Measurements from ENCODE around the gene PPP2R5C.

PPP2R5C gene

GRCh38 chr14:101887219-101887618 lies 125.7 kb downstream of the PPP2R5C start:
- TF ChIP-seq FOXM1 (IDR thresholded peaks at IDR 0.05; ENCODE audit: borderline replicate concordance, low read depth), result no peak
- TF ChIP-seq TEAD4 (IDR thresholded peaks at IDR 0.05), result no peak

DNA sequence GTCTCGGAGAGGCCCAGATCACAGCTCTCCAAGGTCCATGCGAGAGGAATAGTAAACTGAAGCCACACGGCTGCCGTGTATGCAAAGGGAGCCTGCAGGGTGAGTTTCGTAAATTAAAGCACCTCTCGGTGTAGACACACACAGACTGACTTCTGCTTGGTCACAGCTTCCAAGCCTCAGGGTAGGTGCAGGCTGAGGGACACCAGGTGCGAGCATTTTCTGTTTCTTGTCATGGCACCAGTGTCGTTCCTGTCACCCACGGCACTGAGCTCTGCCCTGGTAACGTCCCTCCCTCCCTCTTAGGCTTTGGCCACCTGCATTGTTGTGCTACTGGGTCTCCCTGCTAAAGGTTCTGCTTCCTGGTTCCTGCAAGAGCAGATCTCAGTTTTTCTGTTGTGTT lies 126.7 kb downstream of the PPP2R5C start:
- TF ChIP-seq, protein P1, sequence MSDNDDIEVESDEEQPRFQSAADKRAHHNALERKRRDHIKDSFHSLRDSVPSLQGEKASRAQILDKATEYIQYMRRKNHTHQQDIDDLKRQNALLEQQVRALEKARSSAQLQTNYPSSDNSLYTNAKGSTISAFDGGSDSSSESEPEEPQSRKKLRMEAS (IDR thresholded peaks at IDR 0.05), result no peak
- TF ChIP-seq TEAD4 (IDR thresholded peaks at IDR 0.05), result no peak
- no peak for TF ChIP-seq USF1 (IDR thresholded peaks at IDR 0.05)
- TF ChIP-seq CEBPB (IDR thresholded peaks at IDR 0.05), result no peak
- TF ChIP-seq NFIC (IDR thresholded peaks at IDR 0.05), result no peak
- TF ChIP-seq ZBTB7A (IDR thresholded peaks at IDR 0.05; ENCODE audit: low read depth), result no peak
- TF ChIP-seq YY1 (IDR thresholded peaks at IDR 0.05; ENCODE audit: low read depth), result no peak
- no peak for TF ChIP-seq REST (IDR thresholded peaks at IDR 0.05; ENCODE audit: low read depth)
- no peak for TF ChIP-seq EP300 (IDR thresholded peaks at IDR 0.05; ENCODE audit: borderline replicate concordance)

DNA sequence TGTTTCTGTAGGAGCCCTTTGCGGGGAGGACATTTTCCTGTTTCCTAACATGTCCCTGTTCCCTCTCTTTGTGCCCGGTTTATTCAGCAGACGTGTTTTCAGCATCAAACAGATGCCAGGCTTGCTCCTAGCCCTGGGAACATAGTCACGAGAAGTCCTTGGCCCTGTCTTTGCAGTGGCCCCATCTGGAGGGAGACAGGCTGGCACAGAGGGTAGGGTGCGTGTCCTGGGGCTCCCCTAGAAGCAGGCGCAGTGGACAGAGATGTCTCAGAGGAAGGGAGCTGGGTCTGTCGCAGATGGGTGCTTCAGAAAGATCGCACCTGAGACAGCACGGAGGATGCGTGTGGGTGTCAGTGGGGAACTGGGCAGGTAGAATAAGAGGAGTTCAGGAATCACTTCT lies 127.9 kb downstream of the PPP2R5C start:
- TF ChIP-seq EP300 (IDR thresholded peaks at IDR 0.05; ENCODE audit: borderline replicate concordance) (no peak), CREB1 (IDR thresholded peaks at IDR 0.05; ENCODE audit: low read depth) (no peak), REST (IDR thresholded peaks at IDR 0.05; ENCODE audit: low read depth) (no peak)

DNA sequence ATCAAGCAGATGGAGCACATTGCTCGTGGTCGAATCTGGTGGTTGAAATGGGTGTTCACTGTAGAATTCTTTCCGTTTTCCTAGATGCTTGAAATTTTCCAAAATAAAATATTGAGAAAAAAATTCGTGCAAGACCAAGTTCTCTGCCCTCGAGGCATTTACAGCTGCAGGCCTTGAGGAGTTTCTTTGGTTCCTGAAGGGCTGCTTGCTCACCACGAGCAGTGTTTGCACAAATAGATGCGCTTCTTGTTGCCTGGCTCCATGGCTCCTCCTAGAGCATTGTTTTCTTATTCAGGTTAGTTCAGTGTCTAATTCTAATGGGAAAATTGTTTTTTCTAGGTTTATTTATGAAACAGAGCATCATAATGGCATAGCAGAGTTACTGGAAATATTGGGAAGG lies 128.4 kb downstream of the PPP2R5C start:
- TF ChIP-seq CREB1 (IDR thresholded peaks at IDR 0.05; ENCODE audit: low read depth) (no peak), REST (IDR thresholded peaks at IDR 0.05; ENCODE audit: low read depth) (no peak), YY1 (IDR thresholded peaks at IDR 0.05; ENCODE audit: low read depth) (no peak), ZBTB7A (IDR thresholded peaks at IDR 0.05; ENCODE audit: low read depth) (no peak)

DNA sequence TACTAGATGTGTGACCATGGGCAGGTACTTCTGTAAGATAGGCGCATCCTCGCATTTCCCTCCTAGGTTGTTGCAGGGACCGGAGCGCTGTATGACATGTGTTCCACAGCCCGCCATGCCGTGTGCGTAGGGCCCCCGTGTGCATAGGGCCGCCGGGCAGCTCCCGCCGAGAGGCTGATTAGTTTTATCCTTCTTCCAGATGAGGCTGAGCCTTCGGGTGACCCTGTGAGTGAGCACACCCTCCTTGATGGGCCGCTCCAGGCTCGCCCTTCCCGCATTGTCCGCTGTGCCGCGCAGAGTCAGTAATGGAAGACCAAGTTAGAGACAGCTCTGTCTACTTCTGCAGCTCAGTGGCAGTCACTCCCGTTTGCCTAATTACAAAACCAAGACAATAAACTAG lies 130.0 kb downstream of the PPP2R5C start:
- TF ChIP-seq, protein P1 (IDR thresholded peaks at IDR 0.05), result no peak
- TF ChIP-seq REST (IDR thresholded peaks at IDR 0.05; ENCODE audit: low read depth), result no peak
- TF ChIP-seq FOXM1 (IDR thresholded peaks at IDR 0.05; ENCODE audit: borderline replicate concordance, low read depth), result no peak
- no peak for TF ChIP-seq RAD21 (IDR thresholded peaks at IDR 0.05; ENCODE audit: low read depth)
- TF ChIP-seq CREB1 (IDR thresholded peaks at IDR 0.05; ENCODE audit: low read depth), result no peak
- TF ChIP-seq TCF12 (IDR thresholded peaks at IDR 0.05; ENCODE audit: low read depth), result no peak
- no peak for TF ChIP-seq ZBTB7A (IDR thresholded peaks at IDR 0.05; ENCODE audit: low read depth)
- no peak for TF ChIP-seq TAF1 (IDR thresholded peaks at IDR 0.05; ENCODE audit: low read depth)
- no peak for TF ChIP-seq USF1 (IDR thresholded peaks at IDR 0.05)
- no peak for TF ChIP-seq TEAD4 (IDR thresholded peaks at IDR 0.05)
- no peak for TF ChIP-seq EGR1 (IDR thresholded peaks at IDR 0.05)
- TF ChIP-seq YY1 (IDR thresholded peaks at IDR 0.05; ENCODE audit: low read depth), result no peak
- TF ChIP-seq CEBPB (IDR thresholded peaks at IDR 0.05), result no peak
- no peak for TF ChIP-seq EP300 (IDR thresholded peaks at IDR 0.05; ENCODE audit: borderline replicate concordance)
